Measurements from ENCODE around the gene CA7. TPM values are rescaled to one million over a fixed set of nuclear protein-coding genes. Genes with fewer than 3 reads are reported as not detected.
"Not testable (repeated sequence)": the region's sequence is repeated elsewhere in the genome, so short reads cannot be mapped to it uniquely, and the experiment has no call there.

Gene CA7
- polyA plus RNA-seq, 4 donors: 0.29 to 0.53 TPM; not detected in 2

GRCh38 chr16:66845791-66846221 lies 1.6 kb downstream of the CA7 start:
- DNase-seq (ENCODE audit: low read depth in 4 of 4, low spot score in 3 of 4): no peak

GRCh38 chr16:66846266-66846665 lies 2.1 kb downstream of the CA7 start:
- DNase-seq (ENCODE audit: low read depth in 4 of 4, low spot score in 3 of 4): no peak

GRCh38 chr16:66846831-66847230 lies 2.6 kb downstream of the CA7 start:
- DNase-seq (ENCODE audit: low read depth in 4 of 4, low spot score in 3 of 4): no peak

GRCh38 chr16:66847533-66848067 lies 3.4 kb downstream of the CA7 start:
- DNase-seq (ENCODE audit: low read depth in 4 of 4, low spot score in 3 of 4): no peak

GRCh38 chr16:66848172-66848571 lies 4.0 kb downstream of the CA7 start:
- DNase-seq (ENCODE audit: low read depth in 4 of 4, low spot score in 3 of 4): no peak

GRCh38 chr16:66849021-66849420 lies 4.8 kb downstream of the CA7 start:
- no peak for DNase-seq (ENCODE audit: low read depth in 4 of 4, low spot score in 3 of 4)

GRCh38 chr16:66849549-66849948 lies 5.3 kb downstream of the CA7 start:
- no peak for DNase-seq (ENCODE audit: low read depth in 4 of 4, low spot score in 3 of 4)

- DNase-seq (ENCODE audit: low read depth in 4 of 4, low spot score in 3 of 4): no peak
These were observed 6.1 kb downstream of the CA7 start for GRCh38 chr16:66850115-66850815.

- DNase-seq (ENCODE audit: low read depth in 4 of 4, low spot score in 3 of 4): no peak
These were observed 7.2 kb downstream of the CA7 start for GRCh38 chr16:66851166-66851964.

- no peak for DNase-seq (ENCODE audit: low read depth in 4 of 4, low spot score in 3 of 4)
These were observed 9.3 kb downstream of the CA7 start for GRCh38 chr16:66853261-66854139.

- DNase-seq (ENCODE audit: low read depth in 4 of 4, low spot score in 3 of 4): no peak
These were observed 12.0 kb downstream of the CA7 start for GRCh38 chr16:66856184-66856730.

- no peak for DNase-seq (ENCODE audit: low read depth in 4 of 4, low spot score in 3 of 4)
These were observed 12.6 kb downstream of the CA7 start for GRCh38 chr16:66856801-66857200.

GRCh38 chr16:66857437-66857836 lies 13.2 kb downstream of the CA7 start:
- DNase-seq (ENCODE audit: low read depth in 4 of 4, low spot score in 3 of 4): no peak

GRCh38 chr16:66858740-66859396 lies 14.7 kb downstream of the CA7 start:
- no peak for DNase-seq (ENCODE audit: low read depth in 4 of 4, low spot score in 3 of 4)

GRCh38 chr16:66859397-66860068 lies 15.3 kb downstream of the CA7 start:
- no peak for DNase-seq (ENCODE audit: low read depth in 4 of 4, low spot score in 3 of 4)

GRCh38 chr16:66862023-66862520 lies 17.9 kb downstream of the CA7 start:
- no peak for DNase-seq (ENCODE audit: low read depth in 4 of 4, low spot score in 3 of 4)

GRCh38 chr16:66863707-66864106 lies 19.5 kb downstream of the CA7 start:
- no peak for DNase-seq (ENCODE audit: low read depth in 4 of 4, low spot score in 3 of 4)

- no peak for DNase-seq (ENCODE audit: low read depth in 4 of 4, low spot score in 3 of 4)
These were observed 25.2 kb downstream of the CA7 start for GRCh38 chr16:66869424-66869823.

GRCh38 chr16:66871363-66871762 lies 27.1 kb downstream of the CA7 start:
- DNase-seq (ENCODE audit: low read depth in 4 of 4, low spot score in 3 of 4): not testable (repeated sequence)
